Measurements from ENCODE around the gene FMNL2.

FMNL2 gene

DNA sequence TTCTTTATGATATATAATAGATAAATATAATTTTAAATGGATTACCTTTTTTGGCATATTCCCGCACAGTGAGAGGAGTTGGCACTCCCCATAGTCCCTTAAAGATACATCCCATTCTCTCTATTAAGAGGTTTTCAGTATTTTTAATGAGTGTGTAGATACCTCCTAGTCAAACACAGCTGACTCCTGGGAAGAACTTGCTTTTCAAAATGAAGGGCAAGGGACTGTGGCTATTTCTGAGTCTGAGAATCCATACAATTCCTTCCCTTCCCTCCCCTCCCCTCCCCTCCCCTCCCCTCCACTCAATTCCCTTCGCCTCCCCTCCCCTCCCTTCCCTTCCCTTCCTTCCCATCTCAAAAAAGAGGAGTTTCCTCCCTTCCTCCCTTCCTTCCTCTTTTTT is 288.8 kb downstream of the FMNL2 start:
- no peak for DNase-seq

DNA sequence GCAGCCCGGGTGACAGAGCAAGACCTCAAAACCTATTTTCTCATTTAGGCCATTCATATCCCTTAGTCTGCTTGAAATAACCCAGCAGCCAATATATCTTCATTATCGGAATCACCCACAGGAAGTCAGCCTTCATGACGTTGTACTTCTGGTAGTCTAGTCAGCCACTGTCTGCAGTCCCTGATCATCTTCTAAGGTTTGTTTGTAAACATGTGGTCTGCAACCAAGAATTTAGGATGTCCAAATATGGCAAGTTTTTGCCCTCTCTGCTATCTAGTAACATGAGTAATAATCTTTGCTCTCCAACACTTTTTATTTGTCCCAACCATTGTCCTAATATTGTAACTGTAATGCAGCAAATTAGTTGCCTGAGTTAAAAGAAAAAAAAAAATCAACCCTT is 289.8 kb downstream of the FMNL2 start:
- peak; percentile 25 for DNase-seq

DNA sequence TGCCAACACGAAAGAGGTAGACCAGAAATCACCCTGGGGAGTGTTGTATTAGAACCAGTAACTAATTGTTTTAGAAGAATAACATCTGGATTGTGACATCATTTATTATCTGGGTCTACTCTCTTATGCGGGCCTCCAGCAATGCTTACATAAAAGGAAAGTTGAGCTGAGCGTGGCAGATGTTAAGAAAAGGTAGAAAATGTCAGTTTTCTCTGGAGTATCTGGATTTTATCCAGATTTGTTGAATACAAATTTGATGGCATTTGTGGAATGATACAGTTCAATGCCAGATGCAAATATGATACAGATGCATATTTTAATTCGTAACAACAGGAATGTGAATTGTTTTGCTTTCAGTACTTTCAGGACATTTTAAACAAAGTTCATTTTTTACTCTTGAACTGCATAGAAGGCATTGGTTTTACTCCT is 292.0 kb downstream of the FMNL2 start:
- peak; percentile 22 for DNase-seq

DNA sequence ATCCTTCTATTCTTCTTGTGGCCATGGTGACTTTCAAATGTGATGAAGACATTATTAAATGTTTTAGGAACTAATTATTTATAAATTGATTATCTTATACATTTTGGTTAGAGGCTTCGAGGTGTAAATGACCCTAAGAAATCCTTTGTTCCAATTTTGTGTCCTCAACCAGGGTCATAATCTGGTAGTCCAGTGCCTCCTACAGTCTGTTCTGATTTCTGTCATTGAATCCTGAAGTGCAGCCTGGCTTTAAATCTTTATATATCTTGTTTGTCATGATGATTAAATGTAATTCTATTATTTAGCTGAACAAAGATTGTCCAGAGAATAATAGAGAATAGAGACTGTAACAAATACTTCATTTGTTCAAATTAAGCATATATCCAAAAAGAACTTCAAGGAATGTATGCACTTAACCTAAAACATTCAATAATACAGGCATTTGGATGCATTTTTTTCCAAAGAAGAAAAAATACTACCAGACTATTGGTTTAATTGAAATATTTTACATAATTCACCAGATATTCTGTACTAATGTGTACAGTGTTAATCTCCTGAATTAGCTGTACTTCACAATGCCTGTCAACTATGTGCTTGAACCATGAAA is 292.5 kb downstream of the FMNL2 start:
- DNase-seq = peak; percentile 47

DNA sequence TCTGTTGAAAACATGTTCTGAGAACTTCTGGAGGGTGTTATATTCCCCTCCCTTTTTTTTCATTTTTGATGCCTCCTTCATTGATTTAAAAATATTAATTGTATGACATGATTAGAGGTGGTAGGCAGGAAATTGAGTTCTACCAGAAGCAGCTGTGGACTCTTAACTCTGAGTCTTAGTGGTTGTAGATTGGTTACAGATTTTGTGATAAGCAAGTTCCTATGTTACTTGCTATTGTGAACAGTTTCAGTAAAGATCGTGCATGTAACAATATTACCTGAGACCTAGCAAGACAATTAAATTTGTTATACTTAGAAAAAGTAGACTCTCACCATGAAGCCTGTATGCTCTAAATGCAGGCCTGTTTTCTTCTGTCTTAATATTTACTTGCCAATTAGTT is 294.2 kb downstream of the FMNL2 start:
- no peak for DNase-seq

DNA sequence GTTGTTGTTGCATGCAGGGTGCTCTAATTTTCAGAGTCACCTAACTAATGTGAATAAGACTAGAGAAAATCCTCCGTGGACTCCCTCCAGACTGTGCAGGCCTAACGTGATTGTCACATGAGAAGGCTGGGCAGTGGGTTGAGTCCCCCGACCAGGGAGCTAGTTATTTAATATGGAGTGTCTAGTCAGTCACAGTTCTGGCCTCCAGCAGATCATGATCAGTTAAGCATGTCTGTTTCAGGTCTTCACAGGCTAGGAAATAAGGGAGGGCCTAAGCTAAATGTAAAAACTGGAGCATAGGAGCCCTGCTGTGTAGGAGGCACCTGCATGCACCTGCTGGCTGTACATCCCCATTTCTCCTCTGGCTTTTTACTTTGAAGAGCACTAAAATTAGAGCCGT is 295.5 kb downstream of the FMNL2 start:
- DNase-seq = no peak

DNA sequence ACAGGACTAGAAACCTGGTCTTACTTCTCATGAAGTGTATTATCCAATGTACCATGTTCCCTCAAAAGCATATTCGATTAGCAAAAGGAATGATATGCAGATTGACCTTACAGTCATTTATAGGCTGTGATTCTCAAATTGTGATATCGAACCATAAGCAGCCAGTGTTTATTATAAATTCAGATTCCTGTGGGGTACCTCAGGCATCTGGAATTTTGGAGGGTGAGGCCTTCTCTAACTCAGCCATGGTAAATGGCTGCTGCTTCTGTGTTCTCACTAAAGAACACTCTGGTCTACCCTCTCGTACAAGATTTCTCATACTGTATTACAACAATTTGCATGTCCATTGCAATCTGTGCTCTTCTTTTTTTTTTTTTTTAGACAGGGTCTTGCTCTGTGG is 297.8 kb downstream of the FMNL2 start:
- peak; percentile 20 for DNase-seq

DNA sequence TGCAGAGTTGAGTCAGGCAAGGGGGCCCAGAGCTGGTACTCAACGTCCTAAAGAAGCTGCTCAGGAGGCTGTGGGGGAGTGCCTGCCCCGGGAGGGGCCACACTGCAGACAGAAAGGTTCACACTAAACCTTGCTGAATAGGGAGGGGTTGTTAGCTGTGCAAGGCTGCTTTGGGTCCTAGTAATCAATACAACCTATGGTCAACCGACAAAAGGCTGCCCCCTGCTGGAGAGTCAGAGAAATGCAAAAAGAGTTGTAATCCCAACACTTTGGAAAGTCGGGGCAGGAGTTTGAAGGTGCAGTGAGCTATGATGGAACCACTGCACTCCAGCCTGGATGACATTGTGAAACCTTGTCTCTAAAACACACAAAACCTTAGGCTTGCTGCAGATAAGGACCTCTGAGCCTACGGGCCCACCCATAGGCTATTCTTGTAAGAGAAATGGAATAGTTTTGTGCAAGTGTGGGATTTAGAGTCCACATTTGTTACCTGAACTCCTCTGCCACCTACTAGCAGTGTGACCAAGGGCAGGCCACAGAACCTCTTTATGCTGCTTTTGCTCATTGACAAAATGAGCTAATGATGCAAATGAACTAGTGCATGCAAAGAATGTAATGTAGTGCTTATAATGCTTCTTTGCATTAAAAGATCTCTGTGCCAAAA is 300.8 kb downstream of the FMNL2 start:
- DNase-seq = peak; percentile 56

DNA sequence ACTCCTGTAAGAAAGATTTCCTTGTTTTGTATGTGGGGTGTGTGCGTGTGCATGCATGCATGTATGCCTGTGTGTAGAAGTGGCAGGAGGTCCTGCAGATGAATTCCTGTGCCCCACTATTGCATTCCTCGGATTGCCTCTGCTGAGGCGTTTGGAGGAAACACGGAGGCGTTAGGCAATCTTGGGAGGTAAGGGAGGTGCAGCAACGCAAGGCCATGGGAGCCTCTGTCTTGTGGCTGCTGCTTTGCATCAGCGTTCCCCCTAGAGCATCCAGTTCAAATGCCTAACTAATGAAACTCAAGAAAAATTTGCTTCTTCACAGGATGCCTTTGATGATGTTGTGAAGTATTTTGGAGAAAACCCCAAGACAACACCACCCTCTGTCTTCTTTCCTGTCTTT is 302.3 kb downstream of the FMNL2 start:
- no peak for DNase-seq

DNA sequence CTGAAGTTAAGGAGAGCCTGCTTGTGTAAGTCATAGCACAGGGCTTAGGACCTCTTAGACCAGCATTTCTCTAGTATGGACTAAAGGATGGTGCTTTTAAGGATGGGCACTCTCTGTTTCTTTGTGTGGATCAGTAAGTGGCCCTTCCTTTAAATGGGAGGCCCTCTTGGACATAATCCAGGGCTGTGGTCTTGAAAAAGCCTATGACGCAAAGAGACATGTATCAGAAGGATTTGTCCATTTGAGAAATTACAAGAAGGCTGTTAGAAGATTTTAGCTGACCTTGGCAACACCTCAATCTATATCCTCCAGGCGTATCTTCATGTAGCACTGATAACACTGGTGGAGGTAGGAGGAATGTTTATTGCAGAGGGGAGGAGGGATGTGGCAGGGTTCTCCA is 303.1 kb downstream of the FMNL2 start:
- DNase-seq = no peak

DNA sequence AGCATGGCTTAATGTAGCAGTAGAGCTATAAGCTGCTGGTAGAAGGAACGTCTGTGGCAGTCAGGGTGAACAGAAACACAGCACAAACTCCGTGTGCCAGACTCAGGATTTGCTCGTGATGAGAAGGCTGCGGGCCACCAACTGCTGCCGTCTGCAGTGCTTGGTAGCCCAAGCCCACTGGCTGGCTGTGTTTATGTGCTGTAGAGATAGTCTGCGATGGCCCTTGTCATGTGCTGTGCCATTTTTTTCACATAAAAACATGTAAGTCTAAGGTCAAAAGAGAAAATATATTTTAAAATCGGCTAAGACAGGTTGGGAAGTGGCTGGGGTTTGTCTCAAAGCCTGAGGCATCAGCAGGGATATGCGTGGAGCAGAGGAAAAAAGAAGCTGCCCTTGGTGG is 303.6 kb downstream of the FMNL2 start:
- no peak for DNase-seq

DNA sequence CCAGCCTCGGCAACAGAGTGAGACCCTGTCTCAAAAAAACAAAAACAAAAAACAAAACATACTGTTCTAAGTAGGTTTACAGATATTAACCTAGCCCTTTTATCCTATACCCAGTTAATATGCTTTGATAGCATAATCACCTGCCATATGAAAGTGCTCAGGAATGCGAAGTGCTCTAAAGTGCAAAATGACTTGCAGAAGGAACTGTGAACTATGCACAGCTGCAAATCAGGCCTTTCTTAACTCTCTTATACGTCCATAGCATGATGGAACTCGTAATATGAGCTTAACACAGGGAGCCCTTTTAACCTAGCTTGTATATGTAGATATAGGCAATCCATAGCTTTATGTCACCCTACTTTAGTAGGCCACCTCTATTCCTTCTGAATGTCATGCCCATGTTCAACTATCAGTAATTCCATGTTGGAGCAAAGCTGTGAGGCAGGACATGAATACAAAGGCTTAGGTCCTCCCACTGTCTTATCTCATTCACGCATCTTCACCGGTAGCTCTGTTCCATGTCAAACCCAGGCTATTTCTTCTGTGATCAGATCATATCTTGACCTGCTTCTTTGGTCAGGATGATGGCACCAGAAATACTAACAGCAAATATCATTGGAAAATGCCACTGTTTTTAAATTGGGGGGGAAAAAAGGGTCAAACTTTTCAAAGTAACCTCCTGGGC is 309.4 kb downstream of the FMNL2 start:
- no peak for DNase-seq

DNA sequence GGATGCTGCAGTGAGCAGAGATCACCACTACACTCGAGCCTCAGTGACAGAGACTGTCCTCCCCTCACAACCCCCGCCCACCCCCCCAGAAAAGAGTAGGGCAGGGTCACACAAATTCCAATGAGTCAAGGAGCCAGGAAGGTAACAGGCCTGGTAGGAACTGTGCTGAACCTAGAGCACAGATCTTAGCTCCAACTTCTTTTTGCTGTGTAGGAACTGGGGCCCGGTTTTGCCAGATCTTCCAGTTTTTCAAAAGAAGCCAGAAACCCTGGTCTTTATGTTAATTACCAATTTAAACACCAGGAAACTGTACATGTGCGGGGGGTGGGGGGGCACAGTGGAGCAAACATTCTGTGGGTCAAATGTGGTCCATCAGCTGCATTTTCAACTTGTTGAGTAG is 311.3 kb downstream of the FMNL2 start:
- DNase-seq = no peak

DNA sequence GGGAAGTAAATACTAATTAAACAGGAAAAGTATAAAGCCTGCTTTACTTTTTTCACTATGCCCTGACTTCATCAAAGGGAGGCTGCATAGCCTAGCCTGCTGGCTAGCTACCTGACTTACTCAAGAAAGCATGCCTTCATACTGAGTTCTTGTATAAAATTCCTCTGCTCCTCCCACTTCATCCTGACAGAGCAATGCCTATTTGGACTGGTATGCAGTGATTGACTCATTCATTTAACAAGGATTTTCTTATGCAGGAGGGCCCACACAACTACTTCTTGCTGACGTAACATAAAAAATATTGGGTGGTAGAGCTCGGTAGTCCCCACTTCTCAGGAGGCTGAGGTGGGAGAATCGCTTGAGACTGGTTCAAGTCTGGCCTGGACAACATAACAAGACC is 311.8 kb downstream of the FMNL2 start:
- DNase-seq = peak; percentile 92

DNA sequence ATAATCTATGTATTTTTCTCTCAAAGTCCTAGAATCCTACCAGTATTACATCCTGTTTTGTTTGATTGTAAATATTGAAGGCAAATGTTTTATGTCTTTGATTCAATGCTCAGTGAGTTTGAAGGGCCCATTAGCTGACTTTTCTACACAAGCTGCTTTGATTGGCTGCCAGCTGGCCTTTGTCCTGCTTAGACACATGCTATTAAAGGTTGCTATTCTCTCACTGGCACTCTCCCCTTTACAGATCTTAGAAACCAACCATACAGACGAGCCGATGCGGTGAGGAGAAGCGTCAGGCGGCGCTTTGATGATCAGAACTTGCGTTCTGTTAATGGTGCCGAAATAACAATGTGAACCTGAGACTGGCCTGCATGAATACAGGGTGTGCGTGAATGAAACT is 312.6 kb downstream of the FMNL2 start:
- DNase-seq = peak; percentile 29

DNA sequence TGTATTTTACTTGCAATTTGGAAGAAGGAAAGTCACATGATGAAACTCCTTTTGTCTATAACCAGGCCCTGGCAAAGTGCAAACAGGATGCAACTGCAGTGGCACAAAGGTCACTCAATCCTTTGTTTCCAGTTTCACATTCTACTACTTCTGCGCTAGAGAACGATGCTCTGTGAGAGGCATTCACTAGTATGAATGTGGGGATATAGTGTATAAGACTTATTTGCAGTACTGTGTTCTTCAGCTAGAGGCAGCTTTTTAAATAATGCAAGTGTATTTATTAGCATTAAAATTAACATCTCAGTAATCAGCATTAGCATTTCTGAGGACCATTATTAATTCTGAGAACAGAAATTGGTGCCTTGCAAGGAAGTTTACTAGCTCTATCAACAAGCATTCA is 313.4 kb downstream of the FMNL2 start:
- no peak for DNase-seq

DNA sequence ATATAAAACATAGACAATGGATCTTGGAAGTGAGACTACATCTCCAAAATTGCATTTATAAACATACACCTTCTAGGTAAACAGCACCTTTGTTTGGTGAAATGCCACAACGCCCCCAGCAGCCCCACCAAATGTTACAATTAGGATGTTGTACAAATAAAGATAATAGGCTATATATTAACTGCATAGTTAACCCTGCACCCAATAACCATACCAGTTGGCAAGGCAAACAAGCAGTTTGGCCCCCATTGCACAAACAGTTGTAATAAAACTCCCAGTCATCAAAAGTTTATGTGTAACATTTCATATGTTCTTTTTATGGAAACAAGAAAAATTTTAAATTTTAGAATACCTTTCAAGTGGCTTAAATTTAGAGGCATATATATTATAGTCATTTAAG is 315.0 kb downstream of the FMNL2 start:
- DNase-seq = no peak

DNA sequence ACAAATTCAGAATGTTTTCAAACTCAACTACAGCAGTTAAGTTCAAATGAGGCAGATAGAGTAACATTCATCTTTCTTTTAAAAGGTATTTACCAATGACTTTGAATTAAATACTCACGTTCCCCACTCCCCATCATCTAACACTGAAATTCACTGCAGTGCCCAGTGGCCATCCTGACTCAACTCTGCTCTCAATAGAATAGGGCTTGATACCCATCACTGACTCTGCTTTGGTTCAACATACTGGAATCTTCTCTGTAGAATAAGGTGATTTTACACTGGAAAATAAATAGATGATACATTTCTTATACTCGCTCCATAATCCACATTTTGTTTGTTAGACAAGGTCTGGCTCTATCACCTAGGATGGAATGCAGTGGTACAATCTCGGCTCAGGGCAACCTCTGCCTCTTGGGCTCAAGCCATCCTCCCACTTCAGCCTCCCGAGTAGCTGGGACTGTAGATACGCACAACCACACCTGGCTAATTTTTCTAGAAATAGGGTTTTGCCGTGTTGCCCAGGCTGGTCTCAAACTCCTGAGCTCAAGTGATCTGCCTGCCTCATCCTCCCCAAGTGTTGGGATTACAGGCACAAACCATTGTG is 315.9 kb downstream of the FMNL2 start:
- DNase-seq = no peak

DNA sequence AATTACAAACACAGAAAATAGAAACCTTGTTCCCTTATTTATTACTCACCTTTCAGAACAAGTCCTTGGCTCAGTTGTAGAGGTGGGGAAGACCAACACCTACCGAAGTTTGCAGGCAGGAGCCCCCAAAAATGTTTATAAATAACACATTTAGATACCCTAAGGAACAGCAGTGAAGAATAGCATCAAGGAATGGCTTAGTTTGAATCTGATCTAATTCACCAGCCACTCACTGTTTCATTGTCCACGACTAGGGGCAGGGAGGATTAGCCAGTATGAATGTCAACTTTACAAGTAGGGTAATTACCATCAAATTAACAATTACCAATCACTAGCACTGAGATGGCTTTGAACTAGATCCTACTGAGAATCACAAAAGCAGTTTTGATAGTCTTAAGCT is 316.9 kb downstream of the FMNL2 start:
- DNase-seq = no peak

DNA sequence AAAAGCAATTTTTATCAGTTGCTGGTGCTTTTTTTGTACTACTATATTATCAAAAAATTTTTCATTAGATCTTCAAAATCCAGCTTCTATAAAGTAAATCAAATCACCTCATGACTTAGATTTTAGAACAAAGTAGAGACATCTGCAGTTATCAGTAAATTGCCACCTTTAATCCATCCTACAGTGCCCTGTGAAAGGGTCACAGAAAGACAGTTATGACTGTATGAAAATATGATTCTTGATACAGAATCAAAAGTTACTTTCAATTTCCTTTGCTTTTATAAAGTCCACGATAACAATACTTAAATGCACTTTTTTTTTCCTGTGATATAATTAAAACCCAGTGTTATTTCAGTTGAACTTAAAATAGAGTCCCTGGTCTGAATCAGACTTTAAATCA is 320.9 kb downstream of the FMNL2 start:
- DNase-seq = no peak

DNA sequence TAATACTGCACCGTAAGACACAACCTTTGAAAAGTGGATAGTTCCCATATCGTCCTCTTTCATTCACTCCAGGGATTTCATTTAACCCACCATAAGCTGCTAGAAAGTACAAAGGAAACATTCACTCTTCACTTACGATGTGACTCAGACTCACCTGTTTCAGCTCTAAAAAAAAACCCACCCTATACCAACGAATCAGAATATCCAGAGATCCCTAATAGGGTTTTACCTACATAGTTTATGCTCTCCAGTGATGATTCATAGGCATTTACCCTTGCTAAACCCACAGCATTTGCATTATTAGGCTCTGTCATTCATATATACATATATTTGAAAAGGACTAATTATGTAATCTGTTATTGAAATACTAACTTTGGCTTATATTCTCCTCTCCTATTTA is 322.1 kb downstream of the FMNL2 start:
- no peak for DNase-seq

DNA sequence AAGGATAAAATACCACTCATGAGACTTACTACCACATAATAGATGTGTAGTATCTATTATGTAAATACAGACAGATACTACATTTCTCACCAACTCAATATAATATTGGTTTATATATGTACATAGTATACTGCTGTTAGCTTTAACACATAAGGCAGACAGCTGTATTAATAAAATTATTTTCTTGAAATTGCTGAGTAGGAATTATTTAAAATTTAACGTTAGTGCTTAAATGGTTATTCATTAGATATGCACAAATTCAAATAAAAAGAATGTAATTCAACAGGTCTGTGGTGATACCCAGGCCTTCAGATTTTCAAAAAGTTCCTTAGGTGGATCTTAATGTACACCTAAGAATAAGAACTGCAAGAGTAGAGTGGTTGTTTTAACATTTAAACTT is 323.2 kb downstream of the FMNL2 start:
- no peak for DNase-seq

DNA sequence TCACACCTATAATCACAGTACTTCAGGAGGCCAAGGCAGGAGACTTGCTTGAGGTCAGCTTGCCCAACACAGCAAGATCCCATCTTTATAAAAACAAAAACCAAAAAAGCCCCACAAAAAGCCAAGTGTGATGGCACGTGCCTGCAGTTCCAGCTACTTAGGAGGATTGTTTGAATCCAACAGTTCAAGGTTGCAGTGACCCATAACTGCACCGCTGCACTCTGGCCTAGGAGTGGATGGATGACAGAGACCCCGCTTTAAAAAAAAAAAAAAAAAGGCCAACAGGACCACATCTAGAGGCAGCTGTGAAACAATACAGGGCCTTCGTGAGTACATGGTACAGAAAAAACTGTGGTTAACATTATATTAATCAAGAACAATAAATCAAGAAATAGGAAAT is 326.1 kb downstream of the FMNL2 start:
- DNase-seq = no peak

DNA sequence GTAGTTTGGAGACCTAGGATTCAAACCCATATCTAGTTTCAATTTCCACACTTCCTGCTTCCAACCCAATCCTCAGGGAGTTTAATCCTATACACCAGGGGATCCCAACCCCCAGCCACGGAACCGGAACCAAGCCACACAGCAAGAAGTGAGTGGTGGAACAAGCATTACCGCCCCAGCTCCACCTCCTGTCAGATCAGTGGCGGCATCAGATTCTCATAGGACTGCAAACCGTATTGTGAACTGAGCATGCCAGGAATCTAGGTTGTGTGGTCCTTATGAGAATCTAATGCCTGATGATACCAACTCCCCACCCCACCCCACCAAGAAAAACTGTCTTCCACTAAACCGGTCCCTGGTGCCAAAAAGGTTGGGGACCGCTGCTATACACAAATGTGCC is 329.8 kb downstream of the FMNL2 start:
- DNase-seq = no peak

Data from fibroblast of skin of right biceps (primary cell).